Adipocyte (in vitro differentiated cells): ENCODE measurements around the gene NUSAP1.
"Not testable (repeated sequence)": the region's sequence is repeated elsewhere in the genome, so short reads cannot be mapped to it uniquely, and the experiment has no call there.

Experiments used
- DNase-seq: peaks from one replicate; pipeline ENCODE4 v3.0.0-alpha.2; 2015; ENCODE audit warnings: low read depth
- H3K27me3 ChIP-seq: replicated peaks from 2 replicates; pipeline ENCODE4 v1.7.0; 2013; ENCODE audit warnings: mild to moderate bottlenecking, low read length, moderate library complexity; ENCODE audit not compliant: control insufficient read depth, insufficient read depth
- H3K36me3 ChIP-seq: 2 replicates; pipeline ENCODE4 v1.7.0; 2013; ENCODE audit warnings: low read length, mild to moderate bottlenecking, moderate library complexity; ENCODE audit not compliant: control insufficient read depth, insufficient read depth, severe bottlenecking
- H3K4me1 ChIP-seq: 2 replicates; pipeline ENCODE4 v1.7.0; 2013; ENCODE audit warnings: mild to moderate bottlenecking, low read length, moderate library complexity; ENCODE audit not compliant: control insufficient read depth, insufficient read depth
- H3K4me3 ChIP-seq: 2 replicates; pipeline ENCODE4 v1.7.0; 2013; ENCODE audit warnings: mild to moderate bottlenecking, low read length, moderate library complexity
- H3K9ac ChIP-seq: 2 replicates; pipeline ENCODE4 v1.7.0; 2013; ENCODE audit warnings: mild to moderate bottlenecking, low read length, moderate library complexity
- H3K9me3 ChIP-seq: 2 replicates; pipeline ENCODE4 v1.7.0; 2013; ENCODE audit warnings: mild to moderate bottlenecking, low read length, moderate library complexity; ENCODE audit not compliant: control insufficient read depth

Gene NUSAP1

DNA sequence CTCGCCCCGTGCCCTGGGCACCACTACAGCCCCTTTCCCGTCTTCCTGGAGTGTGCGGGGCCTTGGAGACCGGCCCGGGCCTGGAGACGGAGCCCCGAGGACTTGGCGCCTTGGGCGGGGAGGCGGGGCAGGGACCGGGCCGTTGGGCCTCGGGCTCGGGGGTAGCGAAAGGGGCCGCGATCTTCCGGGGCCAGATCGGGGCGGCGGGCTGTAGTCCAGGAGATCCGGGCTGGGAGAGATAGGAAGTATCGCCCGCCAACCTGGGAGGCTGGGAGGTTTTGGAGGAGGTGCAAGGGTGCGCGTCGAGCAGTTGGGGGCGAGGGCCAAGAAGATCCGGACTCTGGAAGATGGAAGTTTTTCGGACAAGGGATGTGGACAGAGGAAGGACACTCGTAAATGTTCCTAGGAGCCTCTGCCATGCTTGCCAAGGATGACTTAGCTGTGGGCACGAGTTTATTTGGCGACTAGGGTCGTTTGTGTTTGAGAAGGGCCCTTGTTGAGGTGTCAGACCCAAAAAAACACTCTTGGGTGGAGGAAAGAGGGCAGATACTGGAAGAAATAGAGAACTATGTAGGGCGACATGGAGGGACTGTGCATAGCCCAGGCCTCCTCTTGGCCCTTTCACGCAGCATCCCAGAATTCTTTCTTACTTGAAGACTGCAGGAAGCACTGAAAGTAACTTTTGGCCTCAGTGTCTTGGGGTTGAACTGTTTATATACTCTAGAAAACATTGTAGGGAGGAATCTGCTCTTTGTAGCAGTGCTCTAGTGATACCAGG is 84.9 kb downstream of the NUSAP1 start:
- Histone ChIP-seq H3K4me1 (peaks cover 25% of the 10 kb centered on the region), H3K9ac (peak overlapping the region; percentile 98), H3K36me3 (no peaks in the 10 kb centered on the region), H3K4me3 (peak overlapping the region; percentile 84), H3K9me3 (no peaks in the 10 kb centered on the region), H3K27me3 (no peaks in the 10 kb centered on the region)
- peak; percentile 80 for DNase-seq

DNA sequence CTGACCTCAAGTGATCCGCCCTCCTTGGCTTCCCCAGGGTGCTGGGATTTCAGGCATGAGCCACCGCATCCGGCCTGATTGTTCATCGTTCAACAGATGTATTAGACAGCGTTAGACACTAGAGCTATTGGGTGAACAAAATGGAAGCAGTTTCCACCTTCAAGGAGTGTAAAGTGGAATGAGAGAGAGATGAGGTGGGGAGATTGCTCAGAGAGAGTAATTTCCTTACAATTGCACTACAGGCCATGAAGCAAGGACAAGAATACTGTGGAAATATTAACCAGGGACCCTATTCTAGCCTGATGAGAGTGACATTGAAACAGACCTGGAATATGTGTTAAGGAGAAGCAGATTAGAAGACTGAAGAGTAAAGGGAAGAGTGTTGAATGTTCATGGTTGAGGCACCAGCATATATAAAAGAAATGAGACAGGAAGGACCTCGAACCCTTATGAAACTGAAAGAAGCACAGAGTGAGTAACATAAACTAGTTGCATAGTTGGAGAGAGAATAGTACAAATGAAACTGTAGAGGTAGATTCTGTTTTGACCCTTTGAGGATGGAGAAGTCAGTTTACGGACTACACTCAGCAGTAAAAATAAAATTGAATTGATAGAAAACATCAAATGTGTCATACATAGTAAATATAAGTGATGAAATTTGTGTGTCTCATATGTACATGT is 91.4 kb downstream of the NUSAP1 start:
- Histone ChIP-seq H3K9me3 (no peaks in the 10 kb centered on the region), H3K4me1 (peaks cover 9% of the 10 kb centered on the region), H3K36me3 (no peaks in the 10 kb centered on the region), H3K4me3 (no peak overlapping the region), H3K27me3 (no peaks in the 10 kb centered on the region), H3K9ac (no peak overlapping the region)
- no peak for DNase-seq

- H3K4me3 ChIP-seq = no peak overlapping the region
- DNase-seq = no peak
Measured at GRCh38 chr15:41424809-41425208, 92.1 kb downstream of the NUSAP1 start.

DNA sequence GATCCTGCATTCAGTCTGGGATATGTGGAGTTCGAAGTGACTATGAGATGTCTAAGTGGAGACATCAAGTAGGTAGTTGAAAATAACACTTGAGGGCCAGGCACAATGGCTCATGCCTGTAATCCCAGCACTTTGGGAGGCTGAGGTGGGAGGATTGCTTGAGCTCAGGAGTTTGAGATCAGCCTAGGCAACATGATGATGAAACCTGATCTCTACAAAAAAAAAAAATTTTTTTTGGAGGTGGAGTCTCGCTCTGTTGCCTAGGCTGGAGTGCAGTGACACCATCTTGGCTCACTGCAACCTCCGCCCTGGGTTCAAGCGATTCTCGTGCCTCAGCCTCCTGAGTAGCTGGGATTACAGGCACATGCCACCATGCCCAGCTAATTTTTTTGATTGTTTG is 93.2 kb downstream of the NUSAP1 start:
- not testable (repeated sequence) for DNase-seq, H3K9ac ChIP-seq, H3K9me3 ChIP-seq, H3K4me3 ChIP-seq, H3K27me3 ChIP-seq, H3K36me3 ChIP-seq, H3K4me1 ChIP-seq

More at GRCh38 chr15:41424809-41425208, 92.1 kb downstream of the NUSAP1 start:
- no peaks in the 10 kb centered on the region for H3K36me3 ChIP-seq
- no peak overlapping the region for H3K9ac ChIP-seq
- H3K4me1 ChIP-seq = peaks cover 6% of the 10 kb centered on the region
- H3K27me3 ChIP-seq = no peaks in the 10 kb centered on the region
- H3K9me3 ChIP-seq = no peaks in the 10 kb centered on the region

DNA sequence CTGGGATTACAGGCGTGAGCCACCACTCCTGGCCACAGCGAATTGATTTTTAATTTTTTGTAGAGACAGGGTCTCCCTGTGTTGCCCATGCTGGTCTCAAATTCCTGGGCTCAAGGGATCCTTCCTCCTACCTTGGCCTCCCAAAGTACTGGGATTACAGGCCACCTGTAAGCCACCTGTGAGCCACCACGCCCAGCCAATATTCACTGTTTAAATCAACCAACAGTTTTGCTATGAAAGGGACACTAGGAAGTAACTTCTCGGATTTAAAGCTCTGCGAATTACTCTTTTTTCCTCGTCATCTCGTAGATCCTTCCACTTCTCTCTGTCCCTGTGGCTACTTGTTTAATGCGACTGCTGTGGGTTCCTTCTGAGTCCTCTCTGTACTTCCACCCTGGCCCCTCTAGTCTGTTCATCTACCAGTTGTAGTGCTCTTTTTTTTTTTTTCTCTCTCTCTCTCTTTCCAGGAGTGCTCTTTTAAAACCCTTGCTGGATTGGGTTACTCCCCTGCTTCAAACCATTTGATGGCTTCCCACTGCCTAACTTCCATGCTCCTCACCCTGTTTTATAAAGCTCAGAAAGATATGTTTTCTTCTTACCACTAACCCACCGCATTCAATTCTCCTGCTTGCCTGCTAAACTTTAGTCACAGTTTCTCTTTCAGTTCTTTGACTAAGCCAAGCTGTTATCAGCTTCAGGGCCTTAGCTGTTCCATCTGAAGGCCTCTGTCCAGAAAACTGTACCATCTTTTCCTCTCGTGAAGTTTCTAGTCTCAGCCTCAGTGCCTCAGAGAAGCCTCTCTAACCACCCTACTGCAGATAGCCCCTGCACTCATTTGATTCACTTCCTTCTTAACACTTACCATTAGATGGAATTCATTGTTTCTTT is 96.6 kb downstream of the NUSAP1 start:
- H3K4me3 ChIP-seq = no peak overlapping the region
- H3K9ac ChIP-seq = no peak overlapping the region
- H3K27me3 ChIP-seq = no peaks in the 10 kb centered on the region
- H3K9me3 ChIP-seq = no peaks in the 10 kb centered on the region
- no peaks in the 10 kb centered on the region for H3K36me3 ChIP-seq
- DNase-seq = no peak
- H3K4me1 ChIP-seq = no peaks in the 10 kb centered on the region
